ENCODE results near the gene EEIG2. TPM values are rescaled to one million over a fixed set of nuclear protein-coding genes. Genes with fewer than 3 reads are reported as not detected.

Gene EEIG2
- total and polyA plus RNA-seq, 9 of the 15 experiments (the other 6 are each of a cell fraction or from before 2014, with no cell fraction given) = 6.1 to 26.9 (median 15.2) TPM

GRCh38 chr1:108554682-108555427, 5.0 kb upstream of the EEIG2 start (continued):
- TF ChIP-seq YY1 (IDR thresholded peaks at IDR 0.05; ENCODE audit: borderline replicate concordance in 1 of 3, control insufficient read depth in 1 of 3, extremely low read depth in 1 of 3, insufficient read depth in 3 of 3, insufficient read length in 1 of 3, insufficient replicate concordance in 2 of 3, low read depth in 1 of 3, low read length in 2 of 3) (no peak), ZNF133 (CRISPR knock-in tag; IDR thresholded peaks at IDR 0.05) (no peak), ZFX (CRISPR knock-in tag; IDR thresholded peaks at IDR 0.05) (no peak), ETV5 (CRISPR knock-in tag; IDR thresholded peaks at IDR 0.05; ENCODE audit: low read depth) (no peak), TOE1 (IDR thresholded peaks at IDR 0.05; ENCODE audit: borderline replicate concordance) (no peak), TOE1 (CRISPR knock-in tag; IDR thresholded peaks at IDR 0.05; ENCODE audit: borderline replicate concordance, low read depth) (no peak), CHD2 (IDR thresholded peaks at IDR 0.05; ENCODE audit: low read depth, low read length) (no peak), ZNF280B (CRISPR knock-in tag; IDR thresholded peaks at IDR 0.05) (no peak), MYNN (IDR thresholded peaks at IDR 0.05) (no peak), MYNN (CRISPR knock-in tag; IDR thresholded peaks at IDR 0.05) (no peak), RBM25 (IDR thresholded peaks at IDR 0.05; ENCODE audit: low read depth, low read length, severe bottlenecking) (no peak), NFE2L1 (tag; IDR thresholded peaks at IDR 0.05; ENCODE audit: borderline replicate concordance, low read depth) (no peak), RERE (CRISPR knock-in tag; IDR thresholded peaks at IDR 0.05; ENCODE audit: borderline replicate concordance) (no peak), FOSL1 (tag; conservative IDR thresholded peaks at IDR 0.05) (no peak), ZNF766 (CRISPR knock-in tag; conservative IDR thresholded peaks at IDR 0.05) (peak; percentile 51), NCOA6 (IDR thresholded peaks at IDR 0.05) (no peak), GTF2B (IDR thresholded peaks at IDR 0.05; ENCODE audit: extremely low read depth, insufficient read length) (no peak), ZNF408 (CRISPR knock-in tag; IDR thresholded peaks at IDR 0.05; ENCODE audit: low read depth) (no peak), MIER1 (IDR thresholded peaks at IDR 0.05; ENCODE audit: low read depth) (no peak), POLR2B (IDR thresholded peaks at IDR 0.05; ENCODE audit: low read depth, partially characterized antibody) (no peak), ZC3H11A (IDR thresholded peaks at IDR 0.05; ENCODE audit: low read depth, low read length) (no peak)

Measured in K562 (cell line).